Mucosa of descending colon (tissue), 3 donors: ENCODE results near the gene DUSP16. TPM values are rescaled to one million over a fixed set of nuclear protein-coding genes. Genes with fewer than 3 reads are reported as not detected.

Experiments used
- ATAC-seq: fragments of 200-7000 bp; cut with Tn5 transposase; one replicate; pipeline ENCODE4 v1.9.1; 2020; ENCODE audit warnings: mild to moderate bottlenecking, moderate library complexity
- DNase-seq, 3 donors: peaks; one replicate each; pipeline ENCODE4 v3.0.0-alpha.2; 2020
- H3K36me3 ChIP-seq: fragments of 200-600 bp; one replicate; pipeline ENCODE4 v1.8.0; 2021; ENCODE audit warnings: low read depth, mild to moderate bottlenecking
- H3K4me1 ChIP-seq: fragments of 200-600 bp; one replicate; pipeline ENCODE4 v1.8.0; 2021; ENCODE audit warnings: low read depth, mild to moderate bottlenecking
- H3K4me3 ChIP-seq: fragments of 200-600 bp; one replicate; pipeline ENCODE4 v1.8.0; 2021; ENCODE audit warnings: mild to moderate bottlenecking
- H3K9me3 ChIP-seq: fragments of 200-600 bp; one replicate; pipeline ENCODE4 v1.8.0; 2021; ENCODE audit warnings: mild to moderate bottlenecking
- CTCF ChIP-seq: fragments of 200-600 bp; IDR thresholded peaks from one replicate; pipeline ENCODE4 v1.8.0; 2022; ENCODE audit warnings: antibody characterized with exemption, mild to moderate bottlenecking
- intact Hi-C, 2 donors: fragments of 100-400 bp; cut with DNase I in 1 of 2; cut with micrococcal nuclease in 1 of 2; formaldehyde crosslinking; loops; one replicate each; pipeline versions ENCODE4 v1.11.0 to v1.11.1; 2022; cut with DNase I, micrococcal nuclease
- total RNA-seq, 3 donors: library from RNA; stranded (reverse); fragmentation: NEBNext Ultra II Directional in 2 of 3; extraction: Animal tissue kit (Norgen Biotek cat#: 25700) in 2 of 3; gene quantifications; one replicate each; pipeline versions ENCODE4 v1.2.1 to v1.2.4, GENCODE V29; 2021 to 2023
- donor health status: DM: no; HTN: no; CAD: no; lungs with moderate emphysema.
- donor health status: DM: no; HTN: no; CAD: no.
- donor health status: DM: no; HTN: yes; CAD: no.

DUSP16 gene
- total RNA-seq, 3 donors from 2014 or later, result 42.3 to 61.8 (median 42.9) TPM

GRCh38 chr12:12587878-12588277, 25.2 kb upstream of the DUSP16 start:
- Histone ChIP-seq H3K9me3 (no peaks in the 10 kb centered on the region), H3K4me3 (no peak overlapping the region), H3K36me3 (no peaks in the 10 kb centered on the region), H3K4me1 (peaks cover 13% of the 10 kb centered on the region)
- intact Hi-C loops, result no loop called here
- ATAC-seq (no peak), DNase-seq (no peak)
- no peak for TF ChIP-seq CTCF

GRCh38 chr12:12586879-12587675, 24.4 kb upstream of the DUSP16 start:
- no peak for TF ChIP-seq CTCF
- Histone ChIP-seq H3K9me3 (no peaks in the 10 kb centered on the region), H3K36me3 (no peaks in the 10 kb centered on the region), H3K4me1 (peaks cover 20% of the 10 kb centered on the region), H3K4me3 (no peak overlapping the region)
- intact Hi-C loops, result no loop called here
- ATAC-seq (peak; percentile 60), DNase-seq (peak in 1 of 3 donors; percentile 72)

GRCh38 chr12:12585115-12585863, 22.6 kb upstream of the DUSP16 start:
- no peak for TF ChIP-seq CTCF
- H3K4me3 ChIP-seq, result no peak overlapping the region
- H3K9me3 ChIP-seq, result no peaks in the 10 kb centered on the region
- ATAC-seq (no peak), DNase-seq (no peak)
- intact Hi-C loops, result no loop called here
- H3K36me3 ChIP-seq, result no peaks in the 10 kb centered on the region
- H3K4me1 ChIP-seq, result peaks cover 21% of the 10 kb centered on the region

- Histone ChIP-seq H3K9me3 (no peaks in the 10 kb centered on the region), H3K4me3 (no peak overlapping the region), H3K36me3 (no peaks in the 10 kb centered on the region), H3K4me1 (peaks cover 21% of the 10 kb centered on the region)
- no peak for DNase-seq
- ATAC-seq, result no peak
- no peak for TF ChIP-seq CTCF
- intact Hi-C loops, result no loop called here
These were observed 21.0 kb upstream of the DUSP16 start for GRCh38 chr12:12583510-12584178.

- intact Hi-C loops, result no loop called here
- DNase-seq (no peak), ATAC-seq (peak; percentile 78)
- no peak for TF ChIP-seq CTCF
- Histone ChIP-seq H3K9me3 (no peaks in the 10 kb centered on the region), H3K4me3 (no peak overlapping the region), H3K4me1 (peaks cover 21% of the 10 kb centered on the region), H3K36me3 (no peaks in the 10 kb centered on the region)
These were observed 20.2 kb upstream of the DUSP16 start for GRCh38 chr12:12582895-12583303.
